GM21447 (cell line): ENCODE results near the gene C2.

Experiments
- ATAC-seq: cut with Tn5 transposase; IDR thresholded peaks from one replicate; pipeline ENCODE4 v1.9.1; 2021; ENCODE audit not compliant: unreplicated experiment

Gene C2

DNA sequence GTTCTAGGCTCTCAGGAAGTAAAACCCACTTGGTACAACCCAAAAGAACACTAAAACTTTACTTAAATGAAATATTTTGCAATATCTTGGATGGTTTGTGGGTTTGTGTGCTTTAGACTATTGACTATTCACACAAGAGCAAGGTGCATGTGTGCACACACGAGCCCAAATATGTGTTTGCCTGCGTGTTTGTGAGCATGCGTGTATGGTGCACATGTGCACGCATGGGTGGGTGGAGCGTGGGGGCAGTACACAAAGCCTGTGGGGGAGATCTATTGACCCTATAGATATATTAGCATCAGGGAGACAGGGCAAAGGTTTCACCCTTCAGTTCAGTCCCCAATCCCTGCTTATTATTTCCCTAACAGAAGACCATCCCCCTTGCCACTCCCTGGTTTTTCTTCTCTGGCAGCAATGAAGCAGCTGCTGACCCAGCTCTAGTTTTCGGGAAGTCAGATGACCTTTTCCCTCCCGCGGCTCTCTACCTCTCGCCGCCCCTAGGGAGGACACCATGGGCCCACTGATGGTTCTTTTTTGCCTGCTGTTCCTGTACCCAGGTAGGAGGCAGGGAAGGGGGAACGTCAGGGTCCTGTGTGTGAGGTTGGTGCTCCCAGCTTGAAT is at the start of gene C2:
TSS of gene C2 (plus strand) at position 476 of the 621 bp plus-strand sequence. CDS start at position 512, 36 bp downstream.
- ATAC-seq: no peak

DNA sequence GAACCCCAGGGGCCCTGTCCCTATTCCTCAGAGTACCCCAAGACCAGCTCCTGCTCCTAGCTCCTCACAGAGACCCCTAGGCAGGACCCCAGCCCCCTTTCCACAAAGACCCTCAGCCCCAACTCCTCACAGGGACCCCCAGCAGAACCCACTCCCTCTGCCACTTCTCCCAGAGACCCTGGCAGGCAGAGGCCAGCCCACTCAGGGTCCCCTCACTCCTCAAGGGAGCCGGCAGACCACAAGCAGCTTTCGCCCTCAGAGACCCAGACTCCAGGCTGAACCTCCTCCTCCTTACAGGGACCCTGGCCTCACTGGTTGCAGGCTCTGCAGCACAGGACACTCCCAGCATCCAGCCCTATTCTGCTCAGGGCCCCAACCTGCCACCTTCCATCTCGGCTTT is 49.3 kb upstream of the C2 start:
- no peak for ATAC-seq

DNA sequence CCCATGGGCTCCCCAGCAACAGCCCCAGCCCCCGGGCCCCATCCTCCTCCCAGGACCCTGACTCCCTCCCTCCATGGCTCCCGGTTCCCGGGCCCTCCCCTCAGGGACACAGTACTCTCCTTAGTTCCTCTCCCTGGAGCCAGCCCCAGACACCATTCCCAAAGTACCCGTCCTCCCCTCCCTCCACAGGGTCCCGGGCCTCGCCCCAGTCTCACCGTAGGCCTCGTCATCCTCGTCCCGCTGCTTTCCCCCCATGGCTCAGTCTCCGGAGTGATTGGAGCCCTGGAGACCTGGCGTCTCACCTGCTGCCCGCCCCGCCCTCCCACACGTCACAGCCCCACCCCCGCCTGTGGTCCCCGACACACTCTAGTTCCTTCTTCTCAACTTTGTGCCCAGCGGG is 48.8 kb upstream of the C2 start, which contains the start of gene SLC44A4:
TSS of gene SLC44A4 (minus strand) at position 272 of the 400 bp plus-strand sequence. CDS start at position 255, 17 bp downstream.
- no peak for ATAC-seq

DNA sequence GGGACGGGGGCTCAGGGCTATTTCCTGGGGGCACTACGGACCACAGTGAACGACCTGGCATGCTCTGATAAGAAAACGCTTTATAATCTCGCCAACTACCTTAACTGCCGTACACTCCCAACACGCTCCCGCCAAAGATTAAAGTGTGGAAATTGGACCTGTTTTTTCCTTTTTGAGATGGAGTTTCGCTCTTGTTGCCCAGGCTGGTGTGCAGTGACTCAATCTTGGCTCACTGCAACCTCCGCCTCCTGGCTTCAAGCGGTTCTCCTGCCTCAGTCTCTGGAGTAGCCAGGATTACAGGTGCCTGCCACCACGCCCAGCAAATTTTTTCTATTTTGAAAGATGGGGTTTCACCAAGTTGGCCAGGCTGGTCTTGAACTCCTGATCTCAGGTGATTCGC is 48.4 kb upstream of the C2 start:
- ATAC-seq: no peak

DNA sequence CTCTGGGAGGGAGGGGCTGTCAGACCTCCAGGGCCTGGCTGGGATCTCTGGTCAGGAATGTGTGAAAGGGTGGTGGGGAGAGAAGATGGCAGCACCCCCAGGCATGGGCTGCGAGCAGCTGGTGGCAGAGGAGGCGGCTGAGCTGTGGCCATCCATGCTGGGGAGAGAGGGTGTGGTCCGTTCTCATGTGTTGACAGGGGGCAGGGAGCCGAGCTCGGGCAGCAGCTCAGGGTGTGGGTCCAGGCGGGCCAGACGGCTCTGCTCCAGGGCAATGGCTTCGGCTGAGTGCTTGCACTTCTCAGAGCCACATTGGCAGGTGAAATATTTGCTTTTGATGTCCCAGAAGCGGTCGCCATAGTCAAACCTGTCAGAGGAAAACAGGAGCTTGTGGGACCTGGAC is 47.6 kb upstream of the C2 start:
- no peak for ATAC-seq

DNA sequence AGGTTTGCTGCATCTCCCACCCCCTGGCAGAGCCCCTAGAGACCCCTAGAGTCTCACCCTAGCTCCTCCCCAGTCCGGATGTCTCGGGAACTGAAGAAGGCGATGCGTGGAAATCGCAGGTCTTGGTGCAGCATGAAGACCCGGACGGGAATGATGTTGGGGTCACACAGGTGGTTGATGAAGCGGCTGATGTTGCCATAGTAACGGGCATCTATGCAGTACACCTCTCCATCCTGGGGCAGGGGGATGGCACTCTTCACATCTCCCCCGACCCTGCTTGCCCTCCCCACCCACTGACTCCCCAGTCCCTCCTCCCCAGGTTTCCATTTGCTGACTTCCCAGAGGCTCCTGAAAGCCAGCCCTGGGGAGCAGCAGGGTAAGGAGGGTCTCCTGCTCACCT is 46.9 kb upstream of the C2 start:
- no peak for ATAC-seq

DNA sequence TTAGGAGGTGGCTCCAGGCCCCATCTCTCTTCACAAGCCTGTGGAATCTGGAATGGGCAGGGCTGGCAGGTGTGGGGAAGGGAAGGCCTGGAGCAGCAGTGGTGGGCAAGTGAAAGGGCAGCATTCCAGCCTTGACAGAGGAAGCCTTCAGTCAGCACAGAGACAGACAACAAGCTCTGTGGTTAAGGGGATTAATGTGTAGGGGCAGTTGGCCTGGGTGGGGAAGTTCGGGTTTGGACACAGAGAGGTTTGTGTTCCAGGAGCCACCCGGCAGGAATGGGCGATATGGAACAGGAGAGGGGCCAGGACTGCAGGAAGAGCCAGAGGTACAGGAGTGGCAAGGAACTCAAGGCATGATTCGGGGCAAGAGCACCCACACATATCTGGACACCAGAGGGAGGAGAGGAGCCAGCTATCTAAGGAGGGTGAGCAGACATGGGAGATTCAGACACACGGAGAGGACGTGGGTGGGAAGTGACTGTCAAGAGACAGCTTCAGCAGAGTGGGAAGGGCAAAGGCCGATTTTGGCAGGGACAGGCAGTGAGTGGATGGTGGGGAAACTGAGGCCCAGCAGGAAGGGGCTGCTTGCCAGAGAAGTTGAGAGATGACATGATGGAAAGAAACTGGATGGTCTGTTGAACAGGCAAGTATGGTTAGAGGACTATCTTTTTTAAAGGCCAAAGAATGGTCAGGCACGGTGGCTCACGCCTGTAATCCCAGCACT is 46.2 kb upstream of the C2 start:
- no peak for ATAC-seq

DNA sequence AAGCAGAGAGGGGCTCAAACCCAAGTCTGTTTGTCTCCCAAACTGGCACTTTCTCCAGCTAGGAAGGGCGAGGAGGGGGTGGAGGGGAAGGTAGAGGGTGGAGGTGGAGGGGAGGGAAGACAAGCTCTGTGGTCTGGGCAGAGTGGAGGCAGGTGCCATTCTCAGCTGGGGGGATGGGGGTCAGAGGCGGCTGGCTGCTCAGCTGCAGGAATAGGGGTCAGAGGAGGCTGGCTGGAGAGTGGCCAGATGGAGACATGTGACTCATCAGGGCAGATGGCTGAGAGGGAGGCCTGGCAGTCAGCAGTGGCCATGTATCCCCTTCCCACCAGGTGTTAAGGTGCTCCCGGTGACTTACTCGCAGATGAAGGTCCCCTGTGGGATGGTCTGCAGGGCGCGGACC is 45.2 kb upstream of the C2 start:
- ATAC-seq: no peak

DNA sequence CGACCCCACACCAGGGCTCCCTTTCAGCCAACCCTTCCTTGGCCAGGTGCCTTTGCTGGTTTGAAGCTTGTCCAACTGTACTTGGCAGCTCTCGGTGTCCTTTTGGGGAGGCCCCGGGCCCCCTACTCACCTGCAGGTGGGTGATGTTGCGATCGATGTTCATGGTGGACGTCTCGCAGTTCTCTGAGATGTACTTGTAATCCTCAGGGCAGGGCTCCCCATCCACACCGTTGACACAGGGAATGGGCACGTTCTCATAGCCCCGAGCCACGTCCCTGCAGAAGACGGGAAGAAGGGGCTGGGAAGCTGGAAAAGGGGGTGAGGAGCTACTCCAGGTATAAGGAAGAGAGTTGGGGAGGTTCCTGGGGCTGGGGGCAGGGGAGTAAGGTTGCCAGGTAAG is 43.8 kb upstream of the C2 start:
- no peak for ATAC-seq

DNA sequence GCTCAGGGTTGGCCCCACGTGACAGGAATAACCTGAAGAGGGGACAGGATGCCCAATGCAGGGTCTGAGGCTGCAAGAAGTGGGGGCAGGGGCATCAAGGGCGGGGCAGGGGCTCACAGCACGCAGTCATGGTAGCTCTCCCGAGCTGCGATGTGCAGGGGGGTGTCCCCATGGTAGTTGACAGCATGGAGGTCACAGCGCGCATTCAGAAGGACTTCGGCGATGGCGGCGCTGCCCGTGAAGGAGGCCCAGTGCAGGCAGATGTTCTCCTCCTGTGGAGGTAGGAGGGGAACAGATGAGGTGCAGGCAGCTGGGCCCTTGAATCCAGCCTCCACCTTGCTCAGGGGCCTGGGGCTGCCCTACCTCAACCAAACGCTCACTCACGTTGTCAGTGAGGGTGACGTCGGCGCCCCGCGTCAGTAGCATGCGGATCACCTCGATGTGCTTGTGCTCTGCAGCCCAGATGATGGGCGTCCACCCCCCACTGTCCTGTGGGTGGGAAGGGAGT is 42.9 kb upstream of the C2 start:
- no peak for ATAC-seq

DNA sequence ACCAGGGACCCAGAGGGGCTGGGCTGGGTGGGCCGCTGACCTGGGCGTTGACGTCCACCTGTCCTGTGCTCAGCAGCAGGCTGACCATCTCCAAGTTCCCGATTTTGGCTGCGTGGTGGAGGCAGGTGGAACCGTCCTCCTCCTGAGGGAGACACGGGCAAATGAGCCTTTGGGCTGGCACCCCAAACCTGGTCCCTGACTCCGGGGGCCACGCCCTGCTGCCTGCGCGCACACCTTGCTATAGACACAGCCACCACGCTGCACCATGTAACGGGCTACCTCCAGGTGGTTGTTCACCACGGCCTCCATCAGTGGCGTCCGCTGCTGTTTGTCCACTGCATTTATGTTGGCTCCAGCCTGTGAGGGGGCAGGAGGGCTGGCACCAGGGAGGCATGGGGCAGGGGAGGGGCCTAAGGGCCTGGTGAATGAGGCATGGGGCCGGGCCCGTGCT is 41.0 kb upstream of the C2 start:
- ATAC-seq: no peak

DNA sequence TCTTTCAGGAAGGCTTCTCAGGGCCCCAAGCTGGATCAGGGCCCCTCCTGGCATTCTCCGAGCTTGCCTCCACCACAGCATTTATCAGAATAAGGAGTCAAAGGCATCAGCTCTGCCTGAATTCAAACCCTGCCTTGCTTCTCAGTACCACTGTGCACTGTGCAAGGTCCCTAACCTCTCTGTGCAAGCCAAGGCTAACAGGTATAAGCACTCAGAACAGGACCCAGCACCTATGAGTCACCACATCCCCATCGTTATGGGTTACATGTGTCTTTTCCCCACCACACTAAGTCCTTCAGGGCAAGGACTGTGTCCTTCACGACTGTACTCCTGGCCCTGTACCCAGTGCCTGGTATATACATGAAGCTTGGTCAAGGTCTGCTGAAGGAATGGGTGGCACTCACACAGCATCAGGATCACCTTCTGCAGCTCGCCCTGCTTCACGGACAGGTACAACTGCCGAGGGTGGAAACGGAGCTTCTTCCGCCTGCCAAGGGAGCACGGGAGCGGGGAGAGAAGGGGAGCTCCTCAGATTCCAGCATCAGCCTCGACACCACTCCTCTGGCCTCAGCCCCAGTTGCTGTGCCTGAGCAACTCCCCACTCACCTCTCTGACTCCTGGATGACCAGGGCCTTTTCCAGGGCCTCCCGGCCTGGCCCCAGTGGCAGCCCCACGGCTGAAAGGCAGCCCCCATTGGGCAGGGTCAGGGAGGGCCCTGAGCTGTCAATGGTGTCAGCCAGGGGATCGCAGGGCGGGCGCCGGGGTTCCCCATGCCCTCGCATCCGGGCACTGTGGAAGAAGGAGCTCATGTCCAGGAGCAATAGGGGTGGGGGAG is 40.1 kb upstream of the C2 start:
- no peak for ATAC-seq

DNA sequence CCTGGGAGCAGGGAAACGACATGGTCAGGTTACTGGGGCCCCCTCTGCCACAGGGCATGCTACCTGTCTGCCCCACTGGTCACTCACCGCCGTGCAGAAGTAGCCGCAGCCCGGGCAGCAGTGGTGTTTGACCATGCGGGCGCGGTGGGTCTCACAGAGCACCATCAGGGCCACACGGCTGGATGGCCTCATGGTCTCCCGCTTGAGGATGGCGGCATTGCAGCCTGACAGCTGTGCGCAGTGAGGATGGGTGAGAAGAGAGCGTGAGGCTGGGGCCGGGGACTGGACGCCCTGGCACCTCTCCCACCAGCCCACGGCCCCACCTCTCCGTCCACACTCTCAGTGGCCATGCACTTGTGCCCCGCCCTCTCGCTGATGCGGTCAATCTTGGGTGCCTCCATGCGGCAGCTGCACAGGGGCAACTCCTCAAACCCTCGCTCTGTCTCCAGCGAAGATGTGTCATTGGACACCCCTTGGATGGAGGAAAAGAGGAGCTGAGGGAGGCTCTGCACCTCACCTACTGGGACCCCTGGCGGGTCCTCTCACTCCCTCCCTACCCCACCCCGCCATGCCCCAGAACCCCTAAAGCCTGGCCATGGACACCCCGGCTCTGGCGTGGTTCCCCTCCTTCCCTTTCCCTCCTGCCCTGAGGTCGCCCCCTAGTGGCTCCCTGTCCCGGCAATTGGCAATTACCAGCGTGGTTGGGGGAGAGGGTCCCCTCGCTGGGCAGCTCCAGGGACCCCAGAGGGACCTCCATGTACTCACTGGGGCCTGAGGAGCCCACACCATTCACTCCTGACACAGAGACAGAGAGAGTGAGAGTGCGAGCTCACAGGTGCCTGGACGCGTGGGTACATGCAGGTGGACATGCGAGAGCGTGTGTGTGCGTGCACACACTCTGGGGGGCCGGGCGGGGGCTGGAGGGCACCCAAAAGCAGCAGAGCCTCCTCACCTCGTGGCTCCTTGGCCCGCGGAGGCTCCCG is 39.0 kb upstream of the C2 start:
- no peak for ATAC-seq

DNA sequence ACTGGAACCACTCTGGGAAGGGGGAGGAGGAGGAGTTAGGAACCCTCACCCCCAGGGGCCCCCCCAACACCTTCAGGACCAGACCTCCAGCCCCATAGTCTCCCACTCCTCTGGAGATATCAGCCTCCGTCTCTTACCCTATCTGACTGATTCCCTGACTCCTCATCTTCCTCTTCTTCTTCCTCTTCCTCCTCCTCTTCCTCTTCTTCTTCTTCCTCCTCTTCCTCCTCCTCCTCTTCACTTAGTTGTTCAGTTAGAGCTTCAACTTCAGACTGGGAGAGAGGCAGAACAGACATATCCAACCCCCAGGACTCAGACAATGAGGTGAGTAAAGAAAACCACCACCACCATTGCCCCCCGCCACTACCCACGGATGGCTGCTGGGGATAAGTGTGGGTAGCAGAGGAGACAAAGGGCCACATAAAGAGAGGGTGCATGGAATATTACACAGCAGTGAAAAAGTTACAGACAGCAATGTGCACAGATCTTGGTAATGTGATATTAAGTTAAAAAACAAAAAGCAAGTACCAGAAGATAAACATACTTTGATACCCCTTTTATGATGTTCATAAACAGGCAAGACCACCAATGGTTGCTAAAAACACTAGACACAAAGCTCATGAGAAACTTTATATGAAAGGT is 38.1 kb upstream of the C2 start:
- ATAC-seq: no peak

DNA sequence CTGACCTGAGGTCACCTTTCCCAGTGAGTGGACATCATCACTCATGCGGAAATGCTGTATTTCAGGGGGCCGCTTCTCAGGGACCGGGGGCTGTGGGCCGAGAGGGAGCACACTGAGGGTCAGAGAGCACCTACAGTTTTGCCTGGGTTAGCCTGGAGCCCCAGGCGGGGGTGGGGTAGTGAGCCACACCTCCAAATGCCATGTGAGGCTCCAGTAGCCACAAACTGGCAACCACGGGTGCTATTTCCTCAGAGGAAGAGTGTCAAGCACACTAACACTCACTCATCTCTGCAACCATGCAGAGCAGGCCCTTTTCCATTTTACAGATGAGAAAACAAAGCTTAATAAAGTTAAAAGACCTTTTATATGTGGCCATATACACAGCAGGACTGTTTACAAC is 34.7 kb upstream of the C2 start:
- ATAC-seq: no peak

DNA sequence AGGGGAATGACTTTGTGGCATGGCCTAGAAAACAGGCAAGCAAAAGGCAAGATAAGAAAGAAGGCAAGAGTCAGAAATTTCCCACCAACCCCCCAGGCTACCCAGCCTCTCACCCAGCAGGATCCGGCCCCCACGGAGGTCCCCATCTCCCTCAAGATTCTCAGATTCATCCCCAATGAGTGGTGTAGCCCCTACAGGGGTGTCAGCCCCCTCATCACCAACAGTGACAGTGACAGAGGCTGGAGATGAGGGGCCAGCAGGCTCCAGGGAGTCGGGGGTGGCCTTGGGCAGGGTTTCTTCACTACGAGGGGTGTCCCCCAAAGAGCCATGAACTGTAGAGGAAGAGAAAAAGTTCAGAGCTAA is 31.0 kb upstream of the C2 start:
- no peak for ATAC-seq

DNA sequence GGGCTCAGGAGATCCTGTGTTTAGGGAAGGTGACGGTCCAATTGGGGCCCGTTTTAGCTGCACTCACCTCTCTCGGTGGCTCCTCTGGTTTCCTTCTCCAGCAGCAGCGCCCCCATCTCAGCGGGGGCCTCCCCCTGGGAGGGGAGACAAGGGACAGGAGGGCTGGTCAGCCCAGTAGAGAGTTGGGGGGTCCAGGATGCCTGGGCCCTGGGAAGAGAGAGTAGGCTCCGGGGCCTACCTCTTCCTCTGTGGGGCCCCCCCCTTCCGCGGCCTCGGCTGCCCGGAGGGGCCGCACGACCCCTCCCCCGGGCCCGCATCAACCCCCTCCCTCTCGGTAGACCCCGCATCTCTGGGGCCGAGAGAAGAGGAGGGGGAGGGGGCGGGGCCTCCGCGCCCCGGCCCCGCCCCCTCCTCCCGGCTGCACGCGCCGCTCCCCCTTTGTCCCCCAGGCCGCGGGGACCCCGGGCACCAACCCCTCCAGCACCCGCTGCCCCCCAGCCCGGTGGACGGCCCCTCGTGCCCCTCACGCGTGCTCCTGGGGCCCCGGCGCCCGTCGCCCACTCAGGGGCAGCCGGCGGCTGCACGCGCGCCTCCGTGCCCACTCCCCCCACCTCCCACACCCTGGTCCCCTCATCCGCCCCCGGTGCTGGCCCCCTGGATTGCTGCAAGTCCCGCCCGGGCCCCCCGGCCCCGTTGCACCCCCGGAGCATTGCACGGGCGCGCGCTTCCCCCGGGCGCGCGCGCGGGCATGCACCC is 30.5 kb upstream of the C2 start:
- ATAC-seq: no peak

DNA sequence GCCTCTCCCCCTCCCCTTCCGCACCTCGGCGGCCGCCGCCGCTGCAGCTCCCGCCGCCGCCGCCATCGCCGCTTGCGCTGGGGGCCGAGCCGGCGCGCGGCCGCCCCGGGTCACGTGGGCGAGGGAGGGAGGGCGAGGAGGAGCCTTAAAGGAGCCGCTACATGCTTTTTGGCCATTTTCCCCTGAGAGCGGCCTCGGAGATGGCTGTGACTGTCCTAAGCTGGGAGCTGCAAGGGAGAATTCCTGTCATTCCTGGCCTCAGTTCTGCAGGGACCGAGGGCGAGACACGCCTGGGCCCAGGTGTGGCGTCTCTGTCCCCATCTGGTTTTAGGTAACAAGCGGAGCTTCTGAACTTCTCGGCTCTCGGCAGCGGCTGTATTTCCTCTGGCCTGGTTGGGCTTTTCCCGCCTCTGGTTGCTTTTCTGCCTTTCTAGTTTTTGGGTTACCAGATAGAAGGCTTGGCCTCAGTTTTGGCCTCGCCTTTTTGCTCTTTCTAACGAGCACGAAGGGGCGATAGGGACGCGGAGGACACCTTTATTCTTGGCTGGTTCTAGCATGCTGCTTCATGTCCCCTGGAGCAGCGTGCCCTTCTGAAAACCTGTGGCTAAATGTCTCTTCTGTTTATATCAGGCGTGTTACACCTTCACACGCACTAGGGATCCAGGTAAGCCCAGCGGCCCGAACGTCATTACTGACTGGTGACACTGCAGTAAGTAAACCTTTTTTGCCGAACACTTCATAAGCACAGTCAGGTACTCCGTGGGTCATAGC is 29.7 kb upstream of the C2 start, which contains the start of gene EHMT2:
TSS of gene EHMT2 (minus strand) at position 87 of the 771 bp plus-strand sequence. CDS start at position 66, 21 bp downstream.
- ATAC-seq: peak; percentile 45
